ENCODE data around the gene CELA2A. TPM values are rescaled to one million over a fixed set of nuclear protein-coding genes. Genes with fewer than 3 reads are reported as not detected.
A peak's percentile ranks its signal among the peaks of the same experiment; 100 is the strongest.
"Not testable (repeated sequence)": the region's sequence is repeated elsewhere in the genome, so short reads cannot be mapped to it uniquely, and the experiment has no call there.

The CELA2A gene
- total and polyA plus RNA-seq, 9 of the 15 experiments (the other 6 are each of a cell fraction or from before 2014, with no cell fraction given) = 0.62 TPM; not detected in 8

DNA sequence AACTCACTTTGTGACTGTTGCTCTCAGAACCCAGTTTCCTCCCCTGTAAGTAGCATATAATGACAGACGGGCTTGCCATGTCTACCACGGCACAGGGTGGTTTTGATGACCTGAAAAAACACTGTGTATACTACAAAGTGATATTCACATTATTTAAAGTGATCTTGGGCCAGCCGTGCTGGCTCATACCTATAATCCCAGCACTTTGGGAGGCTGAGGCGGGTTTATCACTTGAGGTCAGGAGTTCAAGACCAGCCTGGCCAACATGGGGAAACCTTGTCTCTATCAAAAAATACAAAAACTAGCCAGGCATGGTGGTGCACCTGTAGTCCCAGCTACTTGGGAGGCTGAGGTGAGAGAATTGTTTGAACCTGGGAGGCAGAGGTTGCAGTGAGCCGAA lies 58.0 kb downstream of the CELA2A start:
- H3K9me1 ChIP-seq (ENCODE audit: control insufficient read depth, insufficient read depth, low read length); in situ Hi-C loops (cut with MboI); H3K9ac ChIP-seq (ENCODE audit: insufficient read depth in 1 of 2, low read depth in 2 of 2, low read length in 2 of 2); intact Hi-C loops (cut with micrococcal nuclease); BruUV-seq (replicated peaks); H3K27me3 ChIP-seq (ENCODE audit: control insufficient read depth in 2 of 2, insufficient read depth in 2 of 2, low read length in 2 of 2); DNase-seq (ENCODE audit: extremely low read depth in 1 of 4, low spot score in 3 of 4); H3K9me3 ChIP-seq (replicated peaks; ENCODE audit: control insufficient read depth, insufficient read depth, low read depth, low read length); H3K4me3 ChIP-seq; CTCF ChIA-PET (ENCODE audit: low intra/inter-chr PET ratio); H4K20me1 ChIP-seq (replicated peaks; ENCODE audit: control insufficient read depth, insufficient read depth, low read length); ATAC-seq; H2AFZ ChIP-seq (ENCODE audit: low read depth, low read length): not testable (repeated sequence)
- Histone ChIP-seq H3K36me3 (ENCODE audit: control insufficient read depth, insufficient read depth, low read length) (peaks cover 55% of the 10 kb centered on the region), H3K4me2 (ENCODE audit: insufficient read depth, low read length) (peak overlapping the region; percentile 3; the same call in 1 of the 2 replicates), H3K27ac (ENCODE audit: extremely low read depth, low read depth, low read length) (peak overlapping the region; percentile 67), H3K4me1 (replicated peaks in 1 of 2; ENCODE audit: control insufficient read depth in 2 of 2, insufficient read depth in 2 of 2, low read length in 2 of 2) (peaks cover 13 to 17% of the 10 kb centered on the region in 2 experiments), H3K79me2 (ENCODE audit: control insufficient read depth, insufficient read depth, low read length) (peaks cover 27% of the 10 kb centered on the region)
- 57% methylated on average over 5 of the region's 5 CpGs for WGBS (ENCODE audit: insufficient coverage, low coverage, missing lambda C conversion rate)
- FAIRE-seq = peak; percentile 51
- POLR2A ChIA-PET = interaction anchor here (0.7 to 2.9 kb wide), 6 partner anchors 9 to 1016 kb away, joined by 3 to 19 read pairs (median 4); partner anchors contain the start of gene CASP9
- TF ChIP-seq NFXL1 (CRISPR knock-in tag; IDR thresholded peaks at IDR 0.05) (0 out of 2 replicates have a peak, but pooled peaks have one; percentile 60), ZNF589 (CRISPR knock-in tag; IDR thresholded peaks at IDR 0.05; ENCODE audit: low read depth) (peak; percentile 68; the same call in 1 of the 2 replicates), ZNF311 (CRISPR knock-in tag; IDR thresholded peaks at IDR 0.05) (0 out of 2 replicates have a peak, but pooled peaks have one; percentile 52), DMBX1 (CRISPR knock-in tag; IDR thresholded peaks at IDR 0.05; ENCODE audit: borderline replicate concordance) (0 out of 2 replicates have a peak, but pooled peaks have one; percentile 21), CXXC5 (CRISPR knock-in tag; IDR thresholded peaks at IDR 0.05) (0 out of 2 replicates have a peak, but pooled peaks have one; percentile 13)
- TF ChIP-seq, protein P1, sequence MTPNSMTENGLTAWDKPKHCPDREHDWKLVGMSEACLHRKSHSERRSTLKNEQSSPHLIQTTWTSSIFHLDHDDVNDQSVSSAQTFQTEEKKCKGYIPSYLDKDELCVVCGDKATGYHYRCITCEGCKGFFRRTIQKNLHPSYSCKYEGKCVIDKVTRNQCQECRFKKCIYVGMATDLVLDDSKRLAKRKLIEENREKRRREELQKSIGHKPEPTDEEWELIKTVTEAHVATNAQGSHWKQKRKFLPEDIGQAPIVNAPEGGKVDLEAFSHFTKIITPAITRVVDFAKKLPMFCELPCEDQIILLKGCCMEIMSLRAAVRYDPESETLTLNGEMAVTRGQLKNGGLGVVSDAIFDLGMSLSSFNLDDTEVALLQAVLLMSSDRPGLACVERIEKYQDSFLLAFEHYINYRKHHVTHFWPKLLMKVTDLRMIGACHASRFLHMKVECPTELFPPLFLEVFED (CRISPR knock-in tag; conservative IDR thresholded peaks at IDR 0.05) = 0 out of 2 replicates have a peak, but pooled peaks have one; percentile 31

All from K562 (cell line).